ENCODE results near the gene SPSB3.

The SPSB3 gene

DNA sequence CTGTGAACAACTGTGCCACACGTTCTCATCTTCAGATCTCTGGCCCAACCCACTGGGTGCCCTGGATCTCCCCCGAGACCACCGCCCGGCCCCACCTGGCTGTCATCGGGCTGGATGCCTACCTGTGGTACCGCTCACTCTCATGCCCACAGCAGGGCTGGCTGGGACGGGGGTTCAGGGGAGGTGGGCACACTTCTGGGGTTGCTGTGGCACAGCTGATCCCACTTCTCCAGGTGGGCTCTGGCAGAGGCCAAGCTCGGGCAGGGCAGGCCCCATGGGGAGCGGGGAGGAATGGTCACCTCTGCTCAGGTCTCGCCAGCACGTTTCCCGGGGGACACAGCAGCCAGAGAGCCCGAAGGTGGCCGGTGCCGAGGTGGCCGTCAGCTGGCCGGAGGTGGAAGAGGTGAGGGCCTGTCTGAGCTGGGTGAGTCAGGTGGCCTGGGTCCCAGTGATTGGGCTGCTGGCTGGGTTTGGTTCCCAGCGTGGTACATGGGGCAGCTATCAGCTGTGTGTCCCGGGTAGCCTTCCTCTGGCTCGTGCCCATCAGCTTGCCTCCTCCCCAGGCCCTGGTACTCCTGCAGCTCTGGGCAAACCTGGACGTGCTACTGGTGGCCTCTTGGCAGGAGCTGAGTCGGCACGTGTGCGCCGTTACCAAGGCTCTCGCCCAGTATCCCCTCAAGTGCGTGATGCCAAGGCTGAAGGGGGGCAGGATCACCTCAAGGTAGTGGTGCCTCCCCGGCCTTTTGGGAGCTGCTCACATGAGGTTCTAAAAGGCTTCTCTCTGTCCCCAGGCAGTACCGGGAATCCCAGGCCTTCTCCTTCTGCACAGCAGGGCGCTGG, 7.1 kb downstream of the SPSB3 start:
- DNase-seq (ENCODE audit: low spot score): no peak

DNA sequence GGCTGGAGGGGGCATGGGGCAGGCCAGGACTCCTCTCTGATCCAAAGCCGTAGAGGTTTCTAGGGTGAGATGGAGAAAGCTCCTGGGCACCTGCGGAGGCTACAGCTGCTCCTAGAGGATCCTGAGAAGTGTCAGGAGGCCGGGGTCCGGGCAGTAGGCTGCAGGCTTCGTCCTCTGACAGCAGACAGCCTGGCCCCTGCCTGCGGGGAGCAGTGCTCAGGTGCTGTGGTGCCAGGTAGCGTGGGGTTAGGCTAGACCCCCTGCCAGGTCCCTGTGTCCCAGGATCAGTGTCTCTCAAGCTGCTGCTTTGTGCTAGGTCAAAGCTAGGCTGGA, 8.0 kb downstream of the SPSB3 start:
- no peak for DNase-seq (ENCODE audit: low spot score)

DNA sequence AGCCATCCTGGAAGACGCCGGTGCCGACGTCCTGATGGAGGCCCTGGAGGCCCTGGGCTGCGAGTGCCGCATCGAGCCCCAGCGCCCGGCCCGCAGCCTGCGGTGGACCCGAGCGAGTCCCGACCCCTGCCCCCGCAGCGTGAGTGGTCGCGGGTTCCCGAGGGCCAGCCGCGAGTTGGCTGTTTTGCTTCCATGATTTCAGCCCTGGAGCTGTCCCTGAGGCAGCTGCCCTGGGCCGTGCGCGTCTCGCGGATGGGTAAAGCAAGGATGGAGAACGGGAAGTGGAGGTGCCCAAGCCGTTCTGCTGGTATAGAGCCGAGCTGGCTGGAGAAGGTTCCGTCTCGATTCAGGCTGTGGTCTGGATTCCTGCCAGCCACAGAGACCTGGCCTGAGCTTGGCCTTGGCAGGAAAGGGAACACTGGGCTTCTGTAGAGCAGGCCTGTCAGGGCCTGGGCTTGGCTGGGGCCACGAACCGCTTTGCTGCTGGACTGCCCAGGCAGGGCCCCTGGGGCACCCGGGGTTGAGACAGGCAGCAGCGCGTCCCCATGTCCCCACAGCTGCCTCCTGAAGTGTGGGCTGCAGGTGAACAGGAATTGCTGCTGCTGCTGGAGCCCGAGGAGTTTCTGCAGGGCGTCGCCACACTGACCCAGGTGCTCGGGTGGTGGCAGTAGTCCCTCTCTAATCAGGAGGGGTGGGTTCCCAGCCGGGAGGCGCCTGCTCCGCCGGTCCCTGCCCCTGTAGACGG, 8.5 kb downstream of the SPSB3 start:
- DNase-seq (ENCODE audit: low spot score): peak; percentile 61

DNA sequence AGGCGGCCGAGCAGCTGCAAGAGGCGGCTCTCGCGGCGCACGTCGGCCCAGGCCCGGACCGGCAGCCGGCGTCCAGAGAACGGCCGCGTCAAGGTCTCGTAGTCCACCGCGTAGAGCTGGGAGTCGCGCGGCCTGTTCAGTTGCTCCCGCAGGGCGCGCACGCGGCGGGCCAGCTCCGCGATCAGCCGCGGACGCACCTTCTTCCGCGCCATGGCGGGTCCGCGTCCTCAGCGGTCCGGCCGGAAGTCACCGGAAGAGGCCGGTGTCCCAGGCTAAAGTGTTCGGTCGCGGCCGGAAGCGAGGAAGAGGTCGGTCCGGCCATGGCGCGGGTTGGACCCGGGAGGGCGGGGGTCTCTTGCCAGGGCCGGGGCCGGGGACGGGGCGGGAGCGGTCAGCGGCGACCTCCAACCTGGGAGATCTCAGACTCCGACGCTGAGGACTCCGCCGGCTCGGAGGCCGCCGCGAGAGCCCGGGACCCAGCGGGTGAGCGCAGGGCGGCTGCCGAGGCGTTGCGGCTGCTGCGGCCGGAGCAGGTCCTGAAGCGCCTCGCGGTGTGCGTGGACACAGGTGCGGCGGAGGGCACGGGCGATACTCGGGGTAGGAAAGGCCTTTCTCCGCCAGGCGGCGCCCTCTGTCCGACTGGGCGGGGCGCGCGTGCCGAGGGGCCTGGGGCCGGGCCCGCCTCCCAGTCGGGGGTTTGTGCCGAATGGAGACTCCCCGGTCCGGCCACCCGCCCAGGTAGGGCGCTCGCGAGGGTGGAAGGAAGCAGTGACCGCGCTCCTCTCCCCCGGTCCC, 9.3 kb downstream of the SPSB3 start, which contains the start of gene MRPS34:
Gene MRPS34, minus strand, starts transcription at position 227 of the 795 bp plus-strand sequence. Its CDS starts 15 bp downstream, at position 212.
- DNase-seq (ENCODE audit: low spot score): peak; percentile 87

DNA sequence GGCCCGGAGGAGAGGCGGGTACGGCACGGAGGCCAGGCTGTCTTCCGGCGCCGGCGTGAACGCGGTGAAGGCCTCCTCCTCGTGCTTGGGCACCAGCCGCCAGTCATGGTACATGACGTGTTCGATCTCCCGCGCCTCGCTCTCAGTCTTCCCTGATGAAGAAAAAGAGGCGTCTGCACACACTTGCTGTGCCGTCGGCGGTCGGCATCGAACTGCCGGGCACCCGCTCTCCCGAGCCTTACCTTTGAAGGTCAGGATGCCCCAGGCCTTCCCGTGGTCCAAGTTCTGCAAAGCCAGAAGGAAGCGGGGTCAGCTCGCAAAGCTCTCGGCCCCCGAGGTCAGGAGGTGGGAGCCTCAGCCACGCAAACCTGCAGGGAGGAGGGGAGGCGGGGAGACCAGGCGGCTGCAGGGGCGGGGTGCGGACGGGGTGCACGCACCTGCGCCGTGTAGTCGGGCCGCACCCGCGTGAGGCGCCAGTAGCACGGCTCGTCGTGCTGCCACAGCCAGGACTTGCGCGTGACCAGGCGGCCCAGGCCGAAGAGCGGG, 9.9 kb downstream of the SPSB3 start, which contains the start of gene EME2:
Gene EME2, plus strand, starts transcription at position 449 of the 546 bp plus-strand sequence. CDS start 418 bp downstream, outside the sequence.
- peak; percentile 38 for DNase-seq (ENCODE audit: low spot score)

DNA sequence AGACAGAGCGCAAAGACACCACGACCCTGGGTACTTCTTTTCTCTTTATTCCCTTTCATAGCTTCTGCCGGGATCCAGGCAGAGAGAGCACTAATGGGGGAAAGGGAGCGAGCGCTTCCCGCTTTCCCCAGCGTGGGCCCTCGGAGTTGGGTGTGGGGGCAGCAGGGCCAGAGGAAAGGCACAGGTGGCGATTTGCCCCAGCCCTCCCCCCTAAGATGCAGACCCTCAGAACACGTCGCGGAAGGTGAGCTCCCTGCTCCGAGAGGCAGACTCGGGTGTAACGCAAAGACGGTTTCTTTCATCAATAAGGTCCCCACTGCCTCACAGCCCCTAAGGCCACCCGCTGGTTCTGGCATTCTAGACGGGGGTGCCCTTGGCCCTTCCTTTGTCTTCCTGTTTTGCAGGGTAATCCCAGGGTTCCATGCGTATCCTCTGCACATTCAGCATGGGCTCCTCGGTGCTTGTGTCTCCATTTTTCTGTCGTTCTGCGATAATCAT, 10.5 kb downstream of the SPSB3 start:
- DNase-seq (ENCODE audit: low spot score): no peak

DNA sequence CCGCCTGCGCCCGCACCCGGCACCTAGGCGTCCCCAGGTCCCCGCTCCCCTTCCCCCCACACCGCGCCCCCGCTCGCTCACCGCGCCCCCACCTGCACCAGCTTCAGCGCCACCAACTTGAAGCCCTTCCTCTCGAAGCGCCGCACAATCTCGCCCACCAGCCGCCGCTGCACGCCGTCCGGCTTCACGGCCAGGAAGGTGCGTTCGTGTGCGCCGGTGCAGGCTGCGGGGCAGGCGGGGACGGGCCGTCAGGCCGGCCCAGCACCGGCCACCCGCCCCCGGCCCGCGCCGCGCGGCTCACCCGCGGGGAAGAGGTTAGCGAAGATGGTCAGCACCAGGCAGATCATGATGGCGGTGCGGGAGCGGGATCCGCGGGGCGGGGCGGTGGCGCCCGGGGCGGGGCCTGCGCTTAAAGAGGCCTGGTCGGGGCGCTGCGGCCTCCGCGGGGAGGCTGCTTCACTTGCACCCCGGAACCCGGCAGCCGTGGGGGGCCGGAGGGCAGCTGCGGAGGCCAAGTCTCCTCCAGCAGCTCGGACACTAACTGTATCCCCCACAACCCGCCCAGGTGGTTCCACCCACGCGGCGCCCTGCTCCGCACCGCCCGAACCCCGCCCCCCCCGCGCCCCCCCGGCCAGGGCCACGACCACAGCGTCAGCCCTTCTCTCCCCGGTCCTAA, 11.0 kb downstream of the SPSB3 start, which contains the start of gene NME3:
Gene NME3, minus strand, starts transcription at position 356 of the 676 bp plus-strand sequence. Its CDS starts 9 bp downstream, at position 347.
- peak; percentile 88 for DNase-seq (ENCODE audit: low spot score)

DNA sequence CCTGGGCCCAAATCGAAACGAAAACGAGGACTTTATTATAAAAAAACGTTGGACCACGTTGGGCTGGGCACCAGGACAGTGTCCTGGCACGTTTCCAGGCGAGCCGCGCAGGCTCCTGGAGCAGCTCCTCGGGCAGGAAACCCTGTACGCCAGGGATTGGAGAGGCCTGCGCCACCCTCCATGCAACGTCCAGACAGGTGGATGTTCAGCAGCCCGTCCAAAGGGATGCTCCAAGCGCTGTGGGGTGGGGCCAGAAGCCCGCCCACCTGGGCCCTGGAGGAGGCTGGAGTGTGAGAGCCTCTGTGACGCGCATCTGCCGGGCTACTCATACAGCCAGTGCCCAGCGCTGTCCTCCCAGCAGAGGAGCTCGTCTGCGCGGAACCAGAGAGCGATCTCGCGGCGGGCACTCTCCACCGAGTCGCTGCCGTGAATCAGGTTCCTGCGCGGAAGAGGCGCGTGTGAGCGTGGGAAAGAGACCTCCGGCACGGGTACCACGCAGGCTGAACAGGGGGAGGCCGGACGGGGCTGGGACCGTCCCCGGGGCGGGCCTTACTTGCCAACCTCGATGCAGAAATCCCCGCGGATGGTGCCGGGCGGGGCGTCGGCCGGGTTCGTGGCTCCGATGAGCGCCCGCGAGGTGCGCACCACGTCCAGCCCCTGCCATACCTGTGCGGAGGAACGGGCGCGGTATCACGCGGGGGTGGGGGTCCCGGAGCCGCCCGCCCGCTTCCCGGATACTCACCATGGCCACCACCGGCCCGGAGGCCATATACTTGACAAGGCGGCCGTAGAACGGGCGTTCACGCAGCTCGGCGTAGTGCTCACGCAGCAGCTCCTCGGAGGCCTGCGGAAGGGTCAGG, 11.8 kb downstream of the SPSB3 start:
- peak; percentile 78 for DNase-seq (ENCODE audit: low spot score)

DNA sequence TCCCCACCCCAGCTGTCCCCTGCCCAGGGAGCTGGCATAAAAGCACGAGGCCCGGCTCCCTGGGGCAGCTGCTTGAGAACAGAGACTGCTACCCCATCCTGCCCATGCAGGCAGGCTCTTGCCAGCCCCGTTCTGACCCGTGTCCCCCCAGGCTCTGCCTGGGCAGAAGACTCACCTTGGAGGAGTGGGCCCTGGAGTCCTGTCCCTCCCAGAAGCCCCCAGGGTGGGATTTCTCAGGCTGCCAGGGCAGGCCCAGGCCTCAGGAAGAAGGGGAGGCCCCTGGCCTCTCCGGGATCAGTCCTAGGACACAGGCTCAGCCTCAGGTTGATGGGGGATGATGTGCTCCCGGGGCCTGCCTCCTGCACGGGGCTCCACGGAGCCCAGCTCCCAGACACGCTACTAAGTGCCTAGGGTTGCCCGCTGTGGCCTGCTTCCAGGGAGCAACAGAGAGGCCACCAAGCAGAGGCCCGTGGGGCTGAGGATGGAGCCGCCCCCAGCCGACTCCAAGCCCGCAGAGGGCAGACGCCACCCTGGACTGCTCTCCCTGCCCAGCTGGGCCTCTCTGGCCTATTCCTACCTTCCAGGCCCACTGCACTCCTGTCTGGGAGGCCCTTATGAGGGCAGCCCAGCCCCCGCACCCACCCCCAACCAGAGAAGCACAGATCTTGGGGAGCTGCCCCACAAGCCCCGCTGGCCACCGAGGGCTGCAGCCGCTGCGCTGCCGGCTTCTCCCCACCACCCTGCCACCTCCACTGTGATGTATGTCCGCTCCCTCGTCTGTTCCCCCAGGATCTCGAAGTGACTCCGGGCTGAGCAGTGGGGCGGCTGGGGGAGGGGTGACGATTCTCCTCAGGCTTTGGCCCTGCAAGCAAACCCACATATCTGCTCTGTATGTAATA, 12.7 kb downstream of the SPSB3 start:
- no peak for DNase-seq (ENCODE audit: low spot score)

DNA sequence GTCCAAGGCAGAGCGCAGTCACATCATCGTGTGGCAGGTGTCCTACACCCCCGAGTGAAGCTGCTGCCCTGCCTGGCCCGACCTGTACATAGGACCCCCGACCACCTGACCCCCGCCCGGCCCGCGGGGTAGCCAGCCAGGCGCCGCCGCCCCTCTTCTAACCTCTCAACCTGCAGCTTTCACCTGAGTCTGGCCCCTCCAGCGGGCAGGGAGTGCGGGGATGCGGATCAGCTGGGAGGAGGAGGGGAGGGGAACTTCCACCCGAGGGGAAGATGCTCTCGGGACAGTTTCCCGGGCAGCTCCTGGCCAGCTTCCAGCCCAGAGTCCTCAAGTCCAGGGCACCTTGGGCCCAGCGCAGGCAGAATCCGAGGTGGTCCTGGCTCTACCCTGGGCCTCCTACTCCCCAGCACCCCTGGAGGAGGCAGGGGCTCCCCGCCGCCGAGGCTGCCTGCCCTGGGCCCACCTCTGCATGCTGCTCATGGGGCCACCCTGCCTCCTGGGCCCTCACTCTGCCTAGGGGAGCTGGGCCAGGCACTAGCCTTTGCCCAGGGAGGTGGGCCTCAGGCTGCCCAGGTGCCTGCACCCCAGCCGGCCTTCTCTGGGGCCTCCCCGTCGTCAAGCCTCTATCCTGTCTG, 13.5 kb downstream of the SPSB3 start:
- DNase-seq (ENCODE audit: low spot score): no peak

DNA sequence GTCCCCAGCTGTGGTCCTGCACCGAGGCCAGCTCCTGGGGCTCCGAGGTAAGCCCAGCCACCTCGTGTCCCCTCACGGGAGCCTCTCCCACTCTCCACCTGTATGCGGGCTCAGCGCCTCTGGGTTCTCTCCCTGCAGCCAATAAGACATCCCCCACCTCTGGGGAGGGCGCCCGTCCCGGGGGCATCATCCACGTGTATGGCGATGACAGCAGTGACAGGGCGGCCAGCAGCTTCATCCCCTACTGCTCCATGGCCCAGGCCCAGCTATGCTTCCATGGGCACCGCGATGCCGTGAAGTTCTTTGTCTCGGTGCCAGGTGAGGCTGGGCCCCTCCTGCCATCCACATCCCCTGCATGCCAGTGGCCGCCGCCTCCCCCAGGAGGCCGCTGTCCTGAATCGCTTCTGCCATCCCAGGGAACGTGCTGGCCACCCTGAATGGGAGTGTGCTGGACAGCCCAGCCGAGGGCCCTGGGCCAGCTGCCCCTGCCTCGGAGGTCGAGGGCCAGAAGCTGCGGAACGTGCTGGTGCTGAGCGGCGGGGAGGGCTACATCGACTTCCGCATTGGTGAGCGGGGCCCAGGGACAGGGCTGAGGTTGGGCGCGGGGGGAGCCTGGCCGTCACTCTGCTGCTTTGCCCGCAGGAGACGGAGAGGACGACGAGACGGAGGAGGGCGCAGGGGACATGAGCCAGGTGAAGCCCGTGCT, 14.2 kb downstream of the SPSB3 start:
- DNase-seq (ENCODE audit: low spot score): no peak

DNA sequence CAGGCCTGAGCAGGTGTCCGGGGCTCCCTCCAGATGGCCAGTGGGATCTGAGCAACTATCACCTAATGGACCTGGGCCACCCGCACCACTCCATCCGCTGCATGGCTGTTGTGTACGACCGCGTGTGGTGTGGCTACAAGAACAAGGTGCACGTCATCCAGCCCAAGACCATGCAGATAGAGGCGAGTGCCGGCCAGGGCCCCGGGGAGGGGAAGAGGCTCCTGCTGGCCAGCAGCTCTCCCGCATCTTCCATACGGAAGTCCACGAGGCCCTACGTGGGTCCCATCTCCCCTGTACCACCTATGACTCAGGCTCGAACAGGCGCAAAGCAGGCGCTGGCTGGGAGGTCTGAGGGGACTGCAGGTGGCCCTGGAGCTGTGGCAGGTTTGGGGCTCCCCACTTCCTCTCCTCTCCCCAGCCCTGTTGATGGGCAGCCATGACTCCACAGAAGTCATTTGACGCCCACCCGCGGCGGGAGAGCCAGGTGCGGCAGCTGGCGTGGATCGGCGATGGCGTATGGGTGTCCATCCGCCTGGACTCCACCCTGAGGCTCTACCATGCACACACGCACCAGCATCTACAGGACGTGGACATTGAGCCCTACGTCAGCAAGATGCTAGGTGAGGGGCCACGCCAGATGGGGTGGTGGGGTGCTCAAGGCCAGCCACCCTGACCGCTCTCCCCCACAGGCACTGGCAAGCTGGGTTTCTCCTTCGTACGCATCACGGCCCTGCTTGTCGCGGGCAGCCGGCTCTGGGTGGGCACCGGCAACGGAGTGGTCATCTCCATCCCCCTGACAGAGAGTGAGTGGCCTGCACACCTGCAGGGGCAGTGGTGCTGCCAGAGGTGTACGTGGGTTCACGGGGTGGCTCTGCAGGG, 15.0 kb downstream of the SPSB3 start:
- no peak for DNase-seq (ENCODE audit: low spot score)

DNA sequence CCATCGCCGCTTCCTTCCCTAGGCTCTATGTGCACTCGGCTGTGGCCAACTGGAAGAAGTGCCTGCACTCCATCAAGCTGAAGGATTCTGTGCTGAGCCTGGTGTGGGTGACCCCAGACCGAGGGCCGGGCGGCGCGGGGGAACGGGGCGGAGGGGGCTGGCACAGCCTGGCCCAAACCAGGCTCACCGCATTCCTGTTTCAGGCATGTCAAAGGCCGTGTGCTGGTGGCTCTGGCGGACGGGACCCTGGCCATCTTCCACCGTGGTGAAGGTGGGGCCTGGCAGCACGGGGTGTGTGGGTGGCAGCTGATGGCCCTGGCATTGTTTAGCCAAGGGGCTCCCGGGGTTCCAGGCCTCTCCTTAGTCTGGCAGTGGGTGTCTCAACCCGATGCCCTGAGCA, 15.7 kb downstream of the SPSB3 start:
- DNase-seq (ENCODE audit: low spot score): no peak

DNA sequence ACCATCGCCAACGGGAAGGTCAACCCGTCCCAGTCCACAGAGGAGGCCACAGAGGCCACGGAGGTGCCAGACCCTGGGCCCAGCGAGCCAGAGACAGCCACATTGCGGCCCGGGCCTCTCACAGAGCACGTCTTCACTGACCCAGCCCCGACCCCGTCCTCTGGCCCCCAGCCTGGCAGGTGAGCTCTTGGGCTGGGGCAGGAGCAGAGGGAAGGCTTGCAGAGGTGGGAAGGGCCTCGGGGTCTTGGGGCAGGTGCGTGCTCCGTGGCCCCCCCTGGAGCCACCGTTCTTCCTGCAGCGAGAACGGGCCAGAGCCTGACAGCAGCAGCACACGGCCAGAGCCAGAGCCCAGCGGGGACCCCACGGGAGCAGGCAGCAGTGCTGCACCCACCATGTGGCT, 16.1 kb downstream of the SPSB3 start:
- DNase-seq (ENCODE audit: low spot score): no peak

DNA sequence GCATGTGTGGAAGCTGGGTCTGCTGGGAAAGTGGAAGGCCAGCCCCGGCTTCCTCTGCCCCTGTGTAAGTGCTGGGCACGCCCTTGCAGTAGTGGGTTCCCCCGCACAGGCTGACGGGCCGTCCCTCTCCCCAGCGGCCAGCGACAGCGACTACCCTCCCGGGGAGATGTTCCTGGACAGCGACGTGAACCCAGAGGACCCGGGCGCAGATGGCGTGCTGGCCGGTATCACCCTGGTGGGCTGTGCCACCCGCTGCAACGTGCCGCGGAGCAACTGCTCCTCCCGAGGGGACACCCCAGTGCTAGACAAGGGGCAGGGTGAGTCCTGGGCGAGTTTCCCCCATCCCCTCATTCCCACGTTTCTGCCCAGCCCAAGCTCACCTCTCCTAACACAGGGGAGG, 16.5 kb downstream of the SPSB3 start:
- no peak for DNase-seq (ENCODE audit: low spot score)

DNA sequence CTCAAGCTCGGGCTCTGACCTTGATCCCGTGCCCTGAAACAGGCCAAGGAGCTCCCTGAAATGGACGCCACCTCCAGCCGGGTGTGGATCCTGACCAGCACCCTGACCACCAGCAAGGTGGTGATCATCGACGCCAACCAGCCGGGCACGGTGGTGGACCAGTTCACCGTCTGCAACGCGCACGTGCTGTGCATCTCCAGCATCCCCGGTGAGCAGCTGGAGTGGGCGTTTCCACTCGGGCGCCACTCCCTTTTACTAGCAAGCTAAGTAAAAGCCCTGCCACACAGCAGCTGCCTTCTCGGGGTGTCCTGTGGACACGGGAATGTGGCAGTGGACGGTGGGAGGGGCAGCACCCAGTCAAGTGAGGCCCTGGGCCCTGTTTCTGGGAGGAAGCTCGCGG, 17.4 kb downstream of the SPSB3 start:
- no peak for DNase-seq (ENCODE audit: low spot score)

All from hepatic stellate cell (primary cell).